Breast epithelium (tissue), 3 donors: Measurements from ENCODE around the gene APOA4.

ENCODE experiments used
- CTCF ChIP-seq, 3 donors: fragments of 450-650 bp; IDR thresholded peaks; one replicate each; pipeline ENCODE4 v1.5.1; 2016 to 2017; ENCODE audit warnings: antibody characterized with exemption in 3 of 3, mild to moderate bottlenecking in 3 of 3, moderate library complexity in 3 of 3
- POLR2A ChIP-seq: fragments of 450-650 bp; IDR thresholded peaks from one replicate; pipeline ENCODE4 v1.6.1; 2016; ENCODE audit warnings: antibody characterized with exemption, mild to moderate bottlenecking, moderate library complexity

- TF ChIP-seq CTCF (IDR thresholded peaks at IDR 0.05): no peak
- TF ChIP-seq POLR2A: no peak
These were observed 43.8 kb upstream of the APOA4 start for GRCh38 chr11:116866804-116867455.
